Panc1 (cell line): ENCODE results near the gene ZNF652. TPM values are rescaled to one million over a fixed set of nuclear protein-coding genes. Genes with fewer than 3 reads are reported as not detected.

ENCODE experiments used
- ATAC-seq: fragments of 200-7000 bp; cut with Tn5 transposase; 2 replicates; pipeline ENCODE4 v1.9.1; 2020; ENCODE audit warnings: mild to moderate bottlenecking, moderate library complexity
- BruUV-seq: library from RNA; stranded (reverse); fragments of 400-500 nt; replicated peaks from 2 replicates; lab custom pipeline; 2021; lab: Mats Ljungman, UMichigan
- CTCF ChIA-PET: fragments of 300-600 bp; sonication (Branson Sonifier 250); formaldehyde crosslinking; loops from one replicate; lab custom pipeline; 2022; ENCODE audit warnings: antibody characterized with exemption; lab: Charles Lee
- POLR2A ChIA-PET: fragments of 300-600 bp; sonication (Branson Sonifier 250); formaldehyde crosslinking; loops from one replicate; lab custom pipeline; 2022; ENCODE audit warnings: antibody characterized with exemption; lab: Charles Lee
- DNase-seq: peaks from one replicate; pipeline ENCODE4 v3.0.0-alpha.2; 2010; ENCODE audit warnings: low read depth, low spot score
- H3K27ac ChIP-seq: 2 replicates; pipeline ENCODE4 v1.5.1; 2011; ENCODE audit warnings: mild to moderate bottlenecking, low read length, inconsistent platforms
- H3K27me3 ChIP-seq: fragments of 200-500 bp; sonication (Bioruptor generic); 2 replicates; pipeline ENCODE4 v1.6.0; 2014; ENCODE audit warnings: low read length, inconsistent platforms; ENCODE audit not compliant: control insufficient read depth, insufficient read depth
- H3K36me3 ChIP-seq: fragments of 200-500 bp; sonication (Bioruptor generic); 2 replicates; pipeline ENCODE4 v1.5.1; 2014; ENCODE audit warnings: inconsistent platforms, mild to moderate bottlenecking, low read length, moderate library complexity; ENCODE audit not compliant: control insufficient read depth, insufficient read depth
- H3K4me1 ChIP-seq: 2 replicates; pipeline ENCODE4 v1.5.1; 2011; ENCODE audit warnings: inconsistent platforms, mild to moderate bottlenecking, low read length, moderate library complexity; ENCODE audit not compliant: control insufficient read depth, insufficient read depth
- H3K4me3 ChIP-seq, 2 experiments: 2 replicates each; pipeline ENCODE4 v1.5.1; 2011 to 2012; ENCODE audit warnings: low read depth in 2 of 2, low read length in 2 of 2, mild to moderate bottlenecking in 2 of 2, inconsistent platforms in 1 of 2, moderate library complexity in 1 of 2
- H3K9me3 ChIP-seq: fragments of 200-500 bp; sonication (Bioruptor generic); 2 replicates; pipeline ENCODE4 v1.5.1; 2014; ENCODE audit warnings: low read depth, mild to moderate bottlenecking, inconsistent platforms, low read length, moderate library complexity; ENCODE audit not compliant: control insufficient read depth, insufficient read depth
- POLR2AphosphoS5 ChIP-seq: IDR thresholded peaks from 2 replicates; pipeline ENCODE4 v1.6.1; 2012; ENCODE audit warnings: mild to moderate bottlenecking, low read depth, low read length, moderate library complexity
- SIN3A ChIP-seq: IDR thresholded peaks from 2 replicates; pipeline ENCODE4 v1.6.1; 2012; ENCODE audit warnings: low read depth, mild to moderate bottlenecking, low read length, moderate library complexity, borderline replicate concordance; ENCODE audit not compliant: insufficient read depth
- TCF7L2 ChIP-seq: IDR thresholded peaks from 2 replicates; pipeline ENCODE4 v1.6.1; 2011; ENCODE audit warnings: mild to moderate bottlenecking, low read depth, low read length, inconsistent platforms
- in situ Hi-C: cut with HindIII; loops from 2 replicates; pipeline ENCODE4 v1.10.0; 2016; ENCODE audit warnings: low sequenced_read_pairs, low pct_unique_long_range_greater_than_20kb
- intact Hi-C: fragments of 100-400 bp; cut with micrococcal nuclease; formaldehyde crosslinking; loops from one replicate; pipeline ENCODE4 v1.10.0; 2022; ENCODE audit not compliant: unreplicated experiment
- total RNA-seq: library from RNA; stranded (reverse); gene quantifications from one replicate; pipeline ENCODE4 v1.2.1, GENCODE V29; 2021; ENCODE audit not compliant: unreplicated experiment
- TF ChIP-seq, protein P1 (sequence below): fragments of 450-650 bp; IDR thresholded peaks from 2 replicates; pipeline ENCODE4 v1.5.1; 2017; ENCODE audit warnings: mild to moderate bottlenecking
- TF ChIP-seq, protein P2 (sequence below), 2 experiments: IDR thresholded peaks; 2 replicates each; pipeline ENCODE4 v1.6.1; 2011 to 2012; ENCODE audit warnings: low read depth in 2 of 2, control low read depth in 1 of 2, low read length in 1 of 2, mild to moderate bottlenecking in 1 of 2, moderate library complexity in 1 of 2; ENCODE audit not compliant: insufficient read depth in 1 of 2

ZNF652 gene
- total RNA-seq, 1 experiment from 2014 or later, result 42.4 TPM

DNA sequence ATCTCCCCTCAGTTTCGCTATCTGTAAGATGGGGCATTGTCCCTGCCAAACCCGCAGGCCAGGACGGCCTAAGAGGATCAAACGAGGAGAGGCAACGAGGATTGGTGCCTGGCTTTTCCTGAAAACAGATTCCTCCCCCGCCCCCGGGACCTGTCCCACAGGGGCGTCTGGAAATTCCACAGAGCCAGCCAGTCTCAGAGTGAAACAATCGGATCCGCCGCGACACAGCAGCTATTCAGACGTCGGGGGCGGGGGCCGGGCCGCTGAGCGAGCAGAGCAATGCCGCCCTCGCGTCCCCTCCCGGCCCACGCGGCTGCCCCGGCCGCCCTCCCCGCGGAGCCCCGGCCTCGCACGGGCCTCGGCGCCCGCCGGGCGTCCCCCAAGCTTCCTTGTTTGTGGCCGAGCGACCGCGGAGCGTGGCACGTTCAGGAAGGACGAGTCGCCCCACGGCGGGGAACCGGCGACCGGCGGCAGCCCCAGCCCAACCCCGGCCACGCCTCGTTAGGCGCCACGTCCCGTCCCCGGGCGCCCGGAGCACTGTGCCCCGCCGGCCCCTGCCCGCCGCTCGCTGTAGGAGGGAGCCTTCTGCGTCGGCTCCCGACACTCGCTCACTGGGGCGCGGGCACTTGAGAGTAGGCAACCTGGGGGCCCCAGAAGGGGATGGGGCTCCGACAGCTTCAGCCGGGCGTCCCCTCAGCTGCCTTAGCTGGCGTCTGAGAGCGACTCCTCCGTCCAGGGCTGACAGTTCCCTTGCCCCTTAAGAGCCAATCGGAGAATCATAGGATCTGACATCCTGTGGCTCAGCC lies 101.8 kb downstream of the ZNF652 start:
- in situ Hi-C loops, result no loop called here
- no peaks in the 10 kb centered on the region for H3K36me3 ChIP-seq
- BruUV-seq, result no TSS peak
- POLR2A ChIA-PET, result interaction anchor here (1.4 kb wide), 1 partner anchor 20 kb away, joined by 6 read pairs; no protein-coding TSS in a partner anchor
- no peaks in the 10 kb centered on the region for H3K9me3 ChIP-seq
- DNase-seq (peak; percentile 42), ATAC-seq (peak; percentile 91)
- CTCF ChIA-PET, result interaction anchor here (0.5 to 0.9 kb wide), 6 partner anchors 30 to 229 kb away, joined by 3 to 5 read pairs (median 3); partner anchors contain the start of gene PHOSPHO1
- H3K4me1 ChIP-seq, result no peaks in the 10 kb centered on the region
- TF ChIP-seq, protein P1, sequence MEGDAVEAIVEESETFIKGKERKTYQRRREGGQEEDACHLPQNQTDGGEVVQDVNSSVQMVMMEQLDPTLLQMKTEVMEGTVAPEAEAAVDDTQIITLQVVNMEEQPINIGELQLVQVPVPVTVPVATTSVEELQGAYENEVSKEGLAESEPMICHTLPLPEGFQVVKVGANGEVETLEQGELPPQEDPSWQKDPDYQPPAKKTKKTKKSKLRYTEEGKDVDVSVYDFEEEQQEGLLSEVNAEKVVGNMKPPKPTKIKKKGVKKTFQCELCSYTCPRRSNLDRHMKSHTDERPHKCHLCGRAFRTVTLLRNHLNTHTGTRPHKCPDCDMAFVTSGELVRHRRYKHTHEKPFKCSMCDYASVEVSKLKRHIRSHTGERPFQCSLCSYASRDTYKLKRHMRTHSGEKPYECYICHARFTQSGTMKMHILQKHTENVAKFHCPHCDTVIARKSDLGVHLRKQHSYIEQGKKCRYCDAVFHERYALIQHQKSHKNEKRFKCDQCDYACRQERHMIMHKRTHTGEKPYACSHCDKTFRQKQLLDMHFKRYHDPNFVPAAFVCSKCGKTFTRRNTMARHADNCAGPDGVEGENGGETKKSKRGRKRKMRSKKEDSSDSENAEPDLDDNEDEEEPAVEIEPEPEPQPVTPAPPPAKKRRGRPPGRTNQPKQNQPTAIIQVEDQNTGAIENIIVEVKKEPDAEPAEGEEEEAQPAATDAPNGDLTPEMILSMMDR, result no peak
- TF ChIP-seq TCF7L2, result peak; percentile 64
- TF ChIP-seq POLR2AphosphoS5, result no peak
- TF ChIP-seq SIN3A, result no peak; the same call in 1 of the 2 replicates
- TF ChIP-seq, protein P2, sequence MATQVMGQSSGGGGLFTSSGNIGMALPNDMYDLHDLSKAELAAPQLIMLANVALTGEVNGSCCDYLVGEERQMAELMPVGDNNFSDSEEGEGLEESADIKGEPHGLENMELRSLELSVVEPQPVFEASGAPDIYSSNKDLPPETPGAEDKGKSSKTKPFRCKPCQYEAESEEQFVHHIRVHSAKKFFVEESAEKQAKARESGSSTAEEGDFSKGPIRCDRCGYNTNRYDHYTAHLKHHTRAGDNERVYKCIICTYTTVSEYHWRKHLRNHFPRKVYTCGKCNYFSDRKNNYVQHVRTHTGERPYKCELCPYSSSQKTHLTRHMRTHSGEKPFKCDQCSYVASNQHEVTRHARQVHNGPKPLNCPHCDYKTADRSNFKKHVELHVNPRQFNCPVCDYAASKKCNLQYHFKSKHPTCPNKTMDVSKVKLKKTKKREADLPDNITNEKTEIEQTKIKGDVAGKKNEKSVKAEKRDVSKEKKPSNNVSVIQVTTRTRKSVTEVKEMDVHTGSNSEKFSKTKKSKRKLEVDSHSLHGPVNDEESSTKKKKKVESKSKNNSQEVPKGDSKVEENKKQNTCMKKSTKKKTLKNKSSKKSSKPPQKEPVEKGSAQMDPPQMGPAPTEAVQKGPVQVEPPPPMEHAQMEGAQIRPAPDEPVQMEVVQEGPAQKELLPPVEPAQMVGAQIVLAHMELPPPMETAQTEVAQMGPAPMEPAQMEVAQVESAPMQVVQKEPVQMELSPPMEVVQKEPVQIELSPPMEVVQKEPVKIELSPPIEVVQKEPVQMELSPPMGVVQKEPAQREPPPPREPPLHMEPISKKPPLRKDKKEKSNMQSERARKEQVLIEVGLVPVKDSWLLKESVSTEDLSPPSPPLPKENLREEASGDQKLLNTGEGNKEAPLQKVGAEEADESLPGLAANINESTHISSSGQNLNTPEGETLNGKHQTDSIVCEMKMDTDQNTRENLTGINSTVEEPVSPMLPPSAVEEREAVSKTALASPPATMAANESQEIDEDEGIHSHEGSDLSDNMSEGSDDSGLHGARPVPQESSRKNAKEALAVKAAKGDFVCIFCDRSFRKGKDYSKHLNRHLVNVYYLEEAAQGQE (IDR thresholded peaks at IDR 0.05; ENCODE audit: insufficient read depth in 1 of 2, low read depth in 2 of 2, low read length in 1 of 2), result no peak
- H3K27me3 ChIP-seq, result no peaks in the 10 kb centered on the region
- peak overlapping the region; percentile 50 to 76 for H3K4me3 ChIP-seq
- intact Hi-C loops, result no loop called here
- H3K27ac ChIP-seq, result peak overlapping the region; percentile 29

DNA sequence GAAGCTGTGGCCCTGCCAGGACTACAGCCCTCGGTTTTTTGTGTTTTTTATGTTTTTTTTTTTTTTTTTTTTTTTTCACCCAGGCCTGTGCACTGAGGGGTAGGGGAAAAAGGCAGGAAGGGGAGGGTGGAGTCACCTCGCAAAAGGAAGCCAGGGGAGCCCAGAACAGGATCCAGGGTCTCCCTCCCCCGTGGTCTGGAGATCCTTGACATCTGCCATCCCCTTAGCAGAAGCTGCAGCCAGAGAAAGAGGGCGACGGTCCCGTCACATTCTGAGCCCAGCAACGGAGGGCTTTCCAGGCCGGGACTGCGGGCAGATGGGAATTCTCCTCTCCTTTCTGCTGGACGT lies 102.4 kb downstream of the ZNF652 start:
- DNase-seq (no peak), ATAC-seq (no peak)
- no TSS peak for BruUV-seq
- H3K9me3 ChIP-seq, result no peaks in the 10 kb centered on the region
- peak overlapping the region; percentile 23; the same call in 1 of the 2 replicates for H3K27ac ChIP-seq
- intact Hi-C loops, result no loop called here
- POLR2A ChIA-PET, result no interaction called here
- CTCF ChIA-PET, result interaction anchor here (0.6 to 0.9 kb wide), 3 partner anchors 34 to 1051 kb away, joined by 3 to 9 read pairs (median 7); no protein-coding TSS in a partner anchor
- no peaks in the 10 kb centered on the region for H3K27me3 ChIP-seq
- in situ Hi-C loops, result no loop called here
- no peaks in the 10 kb centered on the region for H3K36me3 ChIP-seq
- TF ChIP-seq POLR2AphosphoS5, result no peak
- H3K4me1 ChIP-seq, result no peaks in the 10 kb centered on the region
- H3K4me3 ChIP-seq, result peak overlapping the region; percentile 50 to 76

DNA sequence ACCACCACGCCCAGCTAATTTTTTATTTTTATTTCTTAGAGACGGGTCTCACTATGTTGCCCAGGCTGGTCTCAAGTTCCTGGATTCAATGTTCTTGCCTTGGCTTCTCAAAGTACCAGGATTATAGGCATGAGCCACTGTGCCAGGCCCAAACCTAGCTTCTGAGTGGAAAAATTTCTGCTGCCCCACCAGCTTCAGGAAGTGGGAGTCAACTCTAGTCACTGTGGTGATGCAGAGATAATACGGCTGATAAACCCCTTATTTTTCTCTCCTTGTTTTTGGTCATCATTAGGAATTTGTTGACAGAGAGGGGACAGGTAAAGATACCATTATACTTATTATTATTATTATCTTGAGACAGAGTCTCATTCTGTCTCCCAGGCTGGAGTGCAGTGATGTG lies 103.7 kb downstream of the ZNF652 start:
- intact Hi-C loops (no loop called here), in situ Hi-C loops (no loop called here)
- Histone ChIP-seq H3K4me1 (no peaks in the 10 kb centered on the region), H3K4me3 (no peak overlapping the region), H3K27me3 (no peaks in the 10 kb centered on the region), H3K36me3 (no peaks in the 10 kb centered on the region), H3K27ac (no peak overlapping the region), H3K9me3 (no peaks in the 10 kb centered on the region)
- no peak for ATAC-seq
- TF ChIP-seq TCF7L2 (no peak), POLR2AphosphoS5 (no peak), SIN3A (no peak)
- TF ChIP-seq, protein P2 (IDR thresholded peaks at IDR 0.05; ENCODE audit: insufficient read depth in 1 of 2, low read depth in 2 of 2, low read length in 1 of 2), result no peak
- TF ChIP-seq, protein P1, result no peak
- ChIA-PET POLR2A (no interaction called here), CTCF (interaction anchor here (0.7 kb wide), 1 partner anchor 448 kb away, joined by 3 read pairs; no protein-coding TSS in a partner anchor)
- no peak for DNase-seq
- no TSS peak for BruUV-seq
